Memory B cell (primary cell): ENCODE data around the gene PCDHGC4.

Source experiments
- ATAC-seq: fragments of 150-1000 bp; cut with Tn5 transposase; 2 replicates; pipeline ENCODE4 v1.10.0; 2021; ENCODE audit warnings: low read depth, mild to moderate bottlenecking, moderate library complexity
- DNase-seq, 2 donors: peaks; one replicate each; pipeline ENCODE4 v3.0.0; 2022; ENCODE audit warnings: low spot score in 2 of 2
- H3K27ac Mint-ChIP-seq: one replicate; pipeline ENCODE4 v1.8.0; 2022; ENCODE audit warnings: mild to moderate bottlenecking, moderate library complexity, mixed read lengths
- H3K27me3 Mint-ChIP-seq: one replicate; pipeline ENCODE4 v1.8.0; 2022; ENCODE audit warnings: mixed read lengths
- H3K36me3 Mint-ChIP-seq: one replicate; pipeline ENCODE4 v1.8.0; 2022; ENCODE audit warnings: mild to moderate bottlenecking, mixed read lengths
- H3K4me1 Mint-ChIP-seq: one replicate; pipeline ENCODE4 v1.8.0; 2022; ENCODE audit warnings: mixed read lengths
- H3K4me3 Mint-ChIP-seq: one replicate; pipeline ENCODE4 v1.8.0; 2022; ENCODE audit warnings: mild to moderate bottlenecking, moderate library complexity, mixed read lengths
- H3K9me3 Mint-ChIP-seq: one replicate; pipeline ENCODE4 v1.8.0; 2022; ENCODE audit warnings: mixed read lengths

The PCDHGC4 gene

DNA sequence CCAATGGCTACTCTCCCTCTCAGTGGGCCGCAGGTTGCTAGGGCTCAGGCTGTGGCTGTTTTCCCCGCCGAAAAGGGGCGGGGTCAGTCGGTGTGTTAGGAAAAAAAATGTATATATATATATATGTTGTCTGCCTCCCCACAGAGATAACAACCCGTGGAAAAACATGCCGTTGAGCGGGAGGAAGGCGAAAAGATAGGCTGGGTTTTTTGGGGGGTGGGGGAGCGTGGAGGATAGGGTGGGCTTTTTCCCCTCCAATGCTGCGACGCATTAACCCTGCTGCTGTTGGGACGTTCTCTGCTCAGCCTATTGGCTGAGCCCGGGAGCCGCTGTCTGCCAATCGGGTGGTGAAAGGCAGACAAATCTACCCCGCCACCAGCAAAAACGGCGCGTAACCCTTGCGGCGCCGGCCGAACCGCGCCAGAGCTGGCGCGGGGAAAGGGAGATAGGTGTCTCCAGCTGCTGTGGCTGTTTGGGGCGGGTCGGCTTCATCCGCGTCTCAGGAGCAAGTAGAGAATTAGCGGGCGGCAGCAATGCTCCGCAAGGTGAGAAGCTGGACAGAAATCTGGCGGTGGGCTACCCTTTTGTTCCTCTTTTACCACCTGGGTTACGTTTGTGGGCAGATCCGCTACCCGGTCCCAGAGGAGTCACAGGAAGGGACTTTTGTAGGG is at the start of gene PCDHGC4:
PCDHGC4 (plus strand) TSS at position 390 of the 671 bp plus-strand sequence; CDS start at position 534, 144 bp downstream.
- DNase-seq (no peak), ATAC-seq (peak; percentile 32)
- H3K36me3 Mint-ChIP-seq: no peaks in the 10 kb centered on the region
- H3K9me3 Mint-ChIP-seq: no peaks in the 10 kb centered on the region
- peaks cover 7% of the 10 kb centered on the region for H3K4me1 Mint-ChIP-seq
- peaks cover 26% of the 10 kb centered on the region for H3K27me3 Mint-ChIP-seq
- no peak within 1 kb of the TSS for H3K27ac Mint-ChIP-seq
- peak within 1 kb of the TSS; percentile 70 for H3K4me3 Mint-ChIP-seq

GRCh38 chr5:141437221-141437620 is 47.6 kb upstream of the PCDHGC4 start:
- H3K27me3 Mint-ChIP-seq: no peaks in the 10 kb centered on the region
- H3K36me3 Mint-ChIP-seq: peaks cover 7% of the 10 kb centered on the region
- DNase-seq (no peak), ATAC-seq (no peak)
- peaks cover 6% of the 10 kb centered on the region for H3K9me3 Mint-ChIP-seq
- H3K4me3 Mint-ChIP-seq: no peak overlapping the region
- H3K4me1 Mint-ChIP-seq: no peaks in the 10 kb centered on the region
- H3K27ac Mint-ChIP-seq: no peak overlapping the region

- H3K27me3 Mint-ChIP-seq: peaks cover under 1% of the 10 kb centered on the region
- H3K27ac Mint-ChIP-seq: no peak overlapping the region
- ATAC-seq (no peak), DNase-seq (no peak)
- H3K9me3 Mint-ChIP-seq: peaks cover 5% of the 10 kb centered on the region
- no peaks in the 10 kb centered on the region for H3K4me1 Mint-ChIP-seq
- peaks cover 2% of the 10 kb centered on the region for H3K36me3 Mint-ChIP-seq
- no peak overlapping the region for H3K4me3 Mint-ChIP-seq
Measured at GRCh38 chr5:141439411-141440141, 45.3 kb upstream of the PCDHGC4 start.

DNA sequence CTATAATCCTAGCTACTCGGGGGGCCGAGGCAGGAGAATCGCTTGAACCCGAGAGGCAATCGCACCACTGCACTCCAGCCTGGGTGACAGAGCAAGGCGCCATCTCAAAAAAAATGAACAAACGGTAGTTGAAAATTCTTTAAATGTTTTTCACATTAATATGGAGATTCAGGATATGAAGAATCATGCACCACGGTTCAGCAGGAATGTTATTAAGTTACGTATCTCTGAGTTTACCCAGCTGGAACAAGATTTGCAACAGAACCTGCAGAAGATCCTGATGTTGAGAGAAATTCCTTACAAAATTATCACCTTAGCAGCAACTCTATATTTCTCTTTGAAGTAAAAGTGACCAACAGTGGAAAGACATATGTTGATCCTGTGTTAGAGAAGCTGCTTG is 44.5 kb upstream of the PCDHGC4 start:
- no peaks in the 10 kb centered on the region for H3K4me1 Mint-ChIP-seq
- peaks cover 5% of the 10 kb centered on the region for H3K9me3 Mint-ChIP-seq
- no peak overlapping the region for H3K4me3 Mint-ChIP-seq
- H3K27me3 Mint-ChIP-seq: peaks cover 2% of the 10 kb centered on the region
- ATAC-seq (no peak), DNase-seq (no peak)
- no peak overlapping the region for H3K27ac Mint-ChIP-seq
- peaks cover 2% of the 10 kb centered on the region for H3K36me3 Mint-ChIP-seq

- no peak overlapping the region for H3K27ac Mint-ChIP-seq
- H3K27me3 Mint-ChIP-seq: peaks cover 2% of the 10 kb centered on the region
- ATAC-seq (no peak), DNase-seq (no peak)
- peaks cover 2% of the 10 kb centered on the region for H3K36me3 Mint-ChIP-seq
- no peaks in the 10 kb centered on the region for H3K4me1 Mint-ChIP-seq
- H3K9me3 Mint-ChIP-seq: peaks cover 5% of the 10 kb centered on the region
- no peak overlapping the region for H3K4me3 Mint-ChIP-seq
Measured at GRCh38 chr5:141441571-141442170, 43.2 kb upstream of the PCDHGC4 start.

GRCh38 chr5:141465351-141465750 is 19.5 kb upstream of the PCDHGC4 start:
- Mint-ChIP-seq H3K4me1 (no peaks in the 10 kb centered on the region), H3K27me3 (peaks cover 3% of the 10 kb centered on the region), H3K27ac (no peak overlapping the region), H3K36me3 (peaks cover 2% of the 10 kb centered on the region), H3K9me3 (peaks cover 3% of the 10 kb centered on the region), H3K4me3 (no peak overlapping the region)
- DNase-seq: no peak
- ATAC-seq: no peak

GRCh38 chr5:141475625-141476131 is 9.2 kb upstream of the PCDHGC4 start, which contains the start of gene PCDHGC3:
Gene PCDHGC3, plus strand, starts transcription at chr5:141475966. Its CDS starts 151 bp downstream, at chr5:141476117.
- ATAC-seq (peak; percentile 94), DNase-seq (no peak)
- Mint-ChIP-seq H3K27ac (peak within 1 kb of the TSS; percentile 70), H3K36me3 (no peaks in the 10 kb centered on the region), H3K27me3 (peaks cover 19% of the 10 kb centered on the region), H3K4me1 (peaks cover 16% of the 10 kb centered on the region), H3K4me3 (peak within 1 kb of the TSS; percentile 92), H3K9me3 (no peaks in the 10 kb centered on the region)

GRCh38 chr5:141476132-141476911 is 8.5 kb upstream of the PCDHGC4 start:
- Mint-ChIP-seq H3K36me3 (no peaks in the 10 kb centered on the region), H3K27ac (peak overlapping the region; percentile 70), H3K4me1 (peaks cover 16% of the 10 kb centered on the region), H3K9me3 (no peaks in the 10 kb centered on the region), H3K4me3 (peak overlapping the region; percentile 92), H3K27me3 (peaks cover 21% of the 10 kb centered on the region)
- ATAC-seq (peak; percentile 31), DNase-seq (no peak)

DNA sequence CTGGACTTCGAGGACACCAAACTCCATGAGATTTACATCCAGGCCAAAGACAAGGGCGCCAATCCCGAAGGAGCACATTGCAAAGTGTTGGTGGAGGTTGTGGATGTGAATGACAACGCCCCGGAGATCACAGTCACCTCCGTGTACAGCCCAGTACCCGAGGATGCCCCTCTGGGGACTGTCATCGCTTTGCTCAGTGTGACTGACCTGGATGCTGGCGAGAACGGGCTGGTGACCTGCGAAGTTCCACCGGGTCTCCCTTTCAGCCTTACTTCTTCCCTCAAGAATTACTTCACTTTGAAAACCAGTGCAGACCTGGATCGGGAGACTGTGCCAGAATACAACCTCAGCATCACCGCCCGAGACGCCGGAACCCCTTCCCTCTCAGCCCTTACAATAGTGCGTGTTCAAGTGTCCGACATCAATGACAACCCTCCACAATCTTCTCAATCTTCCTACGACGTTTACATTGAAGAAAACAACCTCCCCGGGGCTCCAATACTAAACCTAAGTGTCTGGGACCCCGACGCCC is 7.7 kb upstream of the PCDHGC4 start:
- ATAC-seq: no peak
- Mint-ChIP-seq H3K9me3 (no peaks in the 10 kb centered on the region), H3K27me3 (peaks cover 21% of the 10 kb centered on the region), H3K4me1 (peaks cover 16% of the 10 kb centered on the region), H3K36me3 (no peaks in the 10 kb centered on the region), H3K4me3 (peak overlapping the region; percentile 92), H3K27ac (no peak overlapping the region)
- DNase-seq: no peak

GRCh38 chr5:141477815-141478214 is 7.0 kb upstream of the PCDHGC4 start:
- no peaks in the 10 kb centered on the region for H3K36me3 Mint-ChIP-seq
- peaks cover 25% of the 10 kb centered on the region for H3K27me3 Mint-ChIP-seq
- DNase-seq (no peak), ATAC-seq (no peak)
- H3K9me3 Mint-ChIP-seq: no peaks in the 10 kb centered on the region
- peak overlapping the region; percentile 21 for H3K4me3 Mint-ChIP-seq
- no peak overlapping the region for H3K27ac Mint-ChIP-seq
- H3K4me1 Mint-ChIP-seq: peaks cover 16% of the 10 kb centered on the region

- DNase-seq: no peak
- no peak for ATAC-seq
- Mint-ChIP-seq H3K4me1 (peaks cover 16% of the 10 kb centered on the region), H3K27me3 (peaks cover 29% of the 10 kb centered on the region), H3K27ac (no peak overlapping the region), H3K4me3 (no peak overlapping the region), H3K36me3 (no peaks in the 10 kb centered on the region), H3K9me3 (no peaks in the 10 kb centered on the region)
Measured at GRCh38 chr5:141478321-141478945, 6.4 kb upstream of the PCDHGC4 start.

- ATAC-seq (no peak), DNase-seq (no peak)
- Mint-ChIP-seq H3K4me1 (peaks cover 23% of the 10 kb centered on the region), H3K9me3 (no peaks in the 10 kb centered on the region), H3K4me3 (no peak overlapping the region), H3K27me3 (peaks cover 32% of the 10 kb centered on the region), H3K27ac (no peak overlapping the region), H3K36me3 (no peaks in the 10 kb centered on the region)
Measured at GRCh38 chr5:141479776-141480175, 5.1 kb upstream of the PCDHGC4 start.

GRCh38 chr5:141483902-141484301 is 928 bp upstream of the PCDHGC4 start:
- ATAC-seq (no peak), DNase-seq (no peak)
- Mint-ChIP-seq H3K9me3 (no peaks in the 10 kb centered on the region), H3K4me1 (peaks cover 7% of the 10 kb centered on the region), H3K27ac (no peak overlapping the region), H3K36me3 (no peaks in the 10 kb centered on the region), H3K27me3 (peaks cover 26% of the 10 kb centered on the region), H3K4me3 (no peak overlapping the region)
